GM18909 (cell line): ENCODE measurements around the gene CLASP2.

Experiments used
- ATAC-seq: cut with Tn5 transposase; IDR thresholded peaks from one replicate; pipeline ENCODE4 v1.9.1; 2021; ENCODE audit warnings: mild to moderate bottlenecking; ENCODE audit not compliant: unreplicated experiment, poor library complexity

Gene CLASP2

DNA sequence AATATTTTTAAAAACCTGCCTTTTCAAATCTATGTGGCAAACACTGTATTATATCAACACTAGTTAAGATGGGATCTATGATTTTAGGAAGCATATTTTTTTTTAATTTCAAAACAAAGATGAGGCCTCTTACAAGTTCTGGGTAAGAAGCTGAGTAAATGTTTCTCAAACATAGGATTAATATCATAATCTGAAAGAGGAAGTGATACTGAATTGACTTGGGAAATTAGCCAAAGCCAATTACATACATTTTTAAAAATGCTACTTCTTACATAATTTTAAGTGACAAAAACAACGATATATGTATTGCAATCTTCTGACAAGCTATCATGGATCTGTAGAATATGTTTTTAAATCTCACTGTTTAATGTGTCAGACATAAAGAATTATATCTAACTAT is 142.7 kb downstream of the CLASP2 start:
- no peak for ATAC-seq

DNA sequence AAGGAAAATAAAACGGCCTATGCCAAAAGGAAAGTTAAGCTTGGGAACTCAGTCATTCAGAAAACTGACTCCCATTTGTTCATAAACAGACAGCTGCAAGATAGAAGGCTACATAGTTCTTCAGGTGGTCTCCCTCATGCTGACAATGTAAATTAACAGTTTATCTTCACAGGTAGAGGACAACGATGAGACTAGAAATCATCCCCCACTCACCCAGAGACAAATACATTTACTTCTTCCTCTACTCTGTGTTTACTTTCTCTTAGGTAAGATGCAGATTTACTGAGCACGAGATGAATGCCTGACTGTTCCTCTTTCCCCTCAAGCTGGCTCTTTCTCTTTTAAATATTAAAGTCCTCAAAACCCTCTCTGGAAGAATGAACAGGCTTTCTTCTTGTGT is 160.2 kb downstream of the CLASP2 start:
- ATAC-seq = no peak

GRCh38 chr3:33557279-33557678 is 160.8 kb downstream of the CLASP2 start:
- no peak for ATAC-seq

DNA sequence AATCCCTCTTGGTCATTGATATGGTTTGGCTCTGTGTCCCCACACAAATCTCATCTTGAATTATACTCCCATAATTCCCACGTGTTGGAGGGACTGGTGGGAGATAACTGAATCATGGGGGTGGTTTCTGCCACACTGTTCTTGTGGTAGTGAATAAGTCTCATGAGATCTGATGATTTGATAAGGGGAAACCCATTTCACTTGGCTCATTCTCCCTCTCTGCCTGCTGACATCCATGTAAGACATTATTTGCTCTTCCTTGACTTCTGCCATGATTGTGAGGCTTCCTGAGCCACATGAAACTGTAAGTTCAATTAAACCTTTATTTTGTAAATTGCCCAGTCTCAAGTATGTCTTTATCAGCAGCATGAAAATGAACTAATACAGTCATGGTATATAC is 171.0 kb downstream of the CLASP2 start:
- ATAC-seq = no peak

GRCh38 chr3:33544126-33544525 is 173.9 kb downstream of the CLASP2 start:
- no peak for ATAC-seq

DNA sequence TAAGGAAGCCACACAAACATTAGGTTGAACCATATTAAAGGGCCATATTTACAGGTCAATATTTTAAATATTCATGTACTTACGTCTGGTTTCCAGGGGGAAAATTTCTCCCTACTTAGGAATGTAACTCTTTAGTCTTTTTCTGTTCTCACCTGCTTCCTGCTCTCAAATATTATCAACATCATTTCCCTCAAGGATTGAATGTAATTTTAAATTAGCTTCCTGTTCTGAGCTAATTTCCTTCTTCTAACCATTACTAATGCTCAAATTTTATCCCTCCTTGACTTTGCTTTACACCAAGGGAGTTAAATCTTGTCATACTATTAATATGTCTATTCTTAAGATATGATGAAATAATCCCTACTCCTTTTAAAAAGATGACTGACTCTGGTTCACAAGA is 174.5 kb downstream of the CLASP2 start:
- no peak for ATAC-seq

DNA sequence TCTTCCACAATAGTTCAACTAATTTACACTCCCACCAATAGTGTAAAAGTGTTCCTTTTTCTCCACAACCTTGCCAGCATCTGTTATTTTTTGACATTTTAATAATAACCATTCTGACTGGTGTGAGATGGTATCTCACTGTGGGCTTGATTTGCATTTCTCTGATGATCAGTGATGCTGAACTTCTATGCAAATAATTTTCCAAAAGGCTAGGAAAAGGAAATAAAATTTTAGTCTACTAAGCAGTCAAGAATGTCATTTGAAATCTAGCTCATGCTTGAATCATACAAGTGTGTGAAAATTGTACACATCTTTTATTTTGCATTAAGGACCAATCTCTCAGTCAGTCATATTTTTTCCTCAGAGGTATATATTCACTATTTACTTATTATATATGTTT is 176.1 kb downstream of the CLASP2 start:
- ATAC-seq = no peak

DNA sequence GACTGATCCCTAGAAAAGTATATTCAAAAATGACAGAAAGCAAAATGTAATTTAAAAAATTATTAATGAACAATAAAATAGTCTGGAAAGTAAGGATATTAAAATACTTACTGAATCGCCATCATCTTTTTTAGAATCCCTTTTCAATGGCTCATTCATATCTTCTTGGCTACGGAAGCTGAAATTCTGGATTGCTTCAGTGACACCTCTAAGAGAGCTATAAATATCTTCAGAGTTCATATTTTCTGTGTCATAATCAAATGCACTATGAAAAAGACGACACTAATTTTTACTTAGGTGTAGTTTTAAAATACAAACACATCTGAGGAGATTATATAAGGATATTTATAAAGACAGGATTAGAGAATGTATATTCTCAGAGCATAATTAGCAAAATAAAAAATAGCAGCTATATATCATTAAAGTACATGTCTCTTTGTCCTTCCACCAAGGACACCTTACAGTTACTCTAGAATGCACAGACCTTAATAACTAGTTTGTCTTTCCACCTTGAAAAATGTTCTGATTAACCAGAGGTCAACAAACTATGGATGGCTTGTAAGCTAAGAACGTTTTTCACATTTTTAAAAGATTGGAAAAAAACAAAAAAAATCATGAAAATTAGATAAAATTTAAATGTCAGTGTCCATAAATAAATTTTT is 179.2 kb downstream of the CLASP2 start:
- ATAC-seq = no peak

DNA sequence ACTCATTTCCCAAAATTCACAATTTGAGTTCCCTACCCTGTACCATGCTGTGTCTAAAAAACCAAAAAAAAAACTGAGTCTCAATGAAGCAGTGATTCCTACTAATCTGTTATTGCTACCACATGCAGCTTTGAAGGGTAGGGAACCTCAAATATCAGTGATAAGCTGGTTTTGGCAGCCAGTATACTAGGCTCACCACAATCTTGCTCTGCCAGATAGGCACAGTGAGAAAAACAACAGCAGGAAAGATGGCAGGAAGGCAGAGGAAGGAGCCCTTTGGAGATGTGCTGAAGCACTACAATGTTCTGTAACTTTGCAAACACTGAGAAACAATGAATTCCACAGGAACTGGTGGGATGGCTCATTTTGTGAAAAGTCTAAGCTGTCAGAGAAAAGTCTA is 180.9 kb downstream of the CLASP2 start:
- ATAC-seq = no peak

- no peak for ATAC-seq
Observed at GRCh38 chr3:33526787-33527186, 191.3 kb downstream of the CLASP2 start.

DNA sequence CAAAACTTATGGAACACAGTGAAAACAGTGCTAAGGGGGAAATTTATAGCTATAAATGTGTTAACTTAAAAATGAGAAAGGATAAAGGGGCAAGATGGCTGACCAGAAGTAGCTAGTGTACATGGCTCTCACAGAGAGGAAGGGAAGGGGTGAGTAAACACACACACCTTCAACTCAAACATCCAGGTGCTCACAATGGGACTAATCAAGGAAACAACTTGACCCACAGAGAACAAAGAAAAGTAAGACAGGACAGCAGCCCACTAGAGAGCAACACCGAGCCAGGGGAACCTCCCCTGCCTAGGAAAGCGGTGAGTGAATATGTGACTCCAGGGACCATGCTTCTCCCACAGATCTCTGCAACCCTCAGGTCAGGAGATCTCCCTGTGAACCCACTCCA is 192.8 kb downstream of the CLASP2 start:
- no peak for ATAC-seq

DNA sequence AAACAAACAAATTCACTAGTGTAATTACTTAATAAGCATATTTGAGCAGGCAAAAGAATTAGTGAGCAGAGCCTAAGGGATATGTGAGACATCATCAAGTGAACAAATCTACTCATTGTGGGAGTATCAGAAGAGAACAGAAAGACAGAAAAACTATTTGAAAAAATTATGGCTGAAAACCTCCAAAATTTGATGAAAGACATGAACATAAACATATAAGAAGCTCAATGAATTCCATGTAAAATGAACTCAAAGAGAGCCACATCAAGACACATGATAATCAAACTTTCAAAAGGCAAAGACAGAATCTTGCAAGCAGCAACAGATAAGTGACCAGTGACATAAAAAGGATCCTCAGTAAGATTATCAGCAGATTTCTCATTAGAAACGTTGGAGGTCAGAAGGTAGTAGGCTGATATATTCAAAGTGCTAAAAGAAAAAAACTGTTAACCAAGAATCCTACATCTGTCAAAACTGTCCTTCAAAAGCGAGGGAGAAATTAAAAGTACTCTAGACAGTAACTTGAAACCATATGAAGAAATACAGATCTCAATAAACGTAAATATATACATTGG is 194.9 kb downstream of the CLASP2 start:
- no peak for ATAC-seq

DNA sequence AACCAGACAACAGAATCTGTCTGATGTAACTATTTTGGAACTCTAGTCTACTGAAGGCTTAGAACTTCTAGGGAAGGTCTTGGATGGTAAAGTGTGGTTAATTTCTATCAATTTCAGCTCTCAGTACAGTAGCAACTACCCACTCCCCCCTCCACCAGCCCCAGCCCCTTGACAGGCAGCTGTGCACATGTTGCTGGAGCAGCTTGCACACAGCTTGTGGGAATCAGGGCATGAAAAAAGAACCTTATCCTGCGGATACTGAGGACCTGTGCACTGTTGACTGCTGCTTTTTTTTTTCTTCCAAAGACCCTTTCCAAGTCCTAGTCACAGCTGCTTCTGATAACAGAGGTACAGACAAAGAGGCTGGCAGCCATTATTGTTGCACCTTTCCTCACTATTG is 196.3 kb downstream of the CLASP2 start:
- no peak for ATAC-seq

GRCh38 chr3:33513262-33513863 is 204.7 kb downstream of the CLASP2 start:
- ATAC-seq = no peak

DNA sequence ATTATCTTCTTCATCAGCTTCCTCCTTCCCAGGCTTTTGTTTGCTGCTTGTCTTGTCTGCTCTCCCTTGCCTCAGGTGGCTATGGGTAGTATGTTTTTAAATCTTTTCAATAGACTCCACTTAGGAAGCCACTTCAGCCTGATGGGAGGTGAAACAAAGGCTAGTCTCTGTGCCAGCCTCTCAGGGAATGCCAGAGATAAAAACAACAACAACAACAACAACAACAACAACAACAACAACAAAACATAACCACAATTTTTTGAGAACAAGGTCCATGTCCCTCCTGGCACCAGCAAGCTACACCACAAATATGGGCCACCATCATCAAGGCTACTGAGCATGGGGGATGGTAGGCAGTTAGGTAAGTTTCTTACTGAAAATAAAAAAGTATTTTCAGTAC is 213.0 kb downstream of the CLASP2 start:
- no peak for ATAC-seq

DNA sequence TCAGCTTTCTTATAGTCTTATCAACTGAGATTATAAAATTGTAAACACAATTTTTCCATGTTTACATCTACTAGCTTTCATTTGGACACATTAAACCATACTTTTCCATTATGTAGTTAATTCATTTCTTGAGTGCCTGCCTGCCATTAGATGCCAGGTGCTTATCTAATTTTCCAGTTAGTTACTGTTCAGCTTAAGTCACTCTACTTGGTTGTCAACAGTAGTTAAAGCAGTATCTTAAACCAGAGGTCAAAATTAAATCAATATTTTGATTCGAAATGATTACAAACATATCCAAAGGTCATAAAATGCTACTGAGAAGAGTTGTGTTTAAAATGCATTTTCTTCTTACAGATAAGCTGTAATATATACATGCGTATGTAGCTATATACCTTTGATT is 221.6 kb downstream of the CLASP2 start:
- no peak for ATAC-seq

GRCh38 chr3:33491721-33492120 is 226.3 kb downstream of the CLASP2 start:
- no peak for ATAC-seq

DNA sequence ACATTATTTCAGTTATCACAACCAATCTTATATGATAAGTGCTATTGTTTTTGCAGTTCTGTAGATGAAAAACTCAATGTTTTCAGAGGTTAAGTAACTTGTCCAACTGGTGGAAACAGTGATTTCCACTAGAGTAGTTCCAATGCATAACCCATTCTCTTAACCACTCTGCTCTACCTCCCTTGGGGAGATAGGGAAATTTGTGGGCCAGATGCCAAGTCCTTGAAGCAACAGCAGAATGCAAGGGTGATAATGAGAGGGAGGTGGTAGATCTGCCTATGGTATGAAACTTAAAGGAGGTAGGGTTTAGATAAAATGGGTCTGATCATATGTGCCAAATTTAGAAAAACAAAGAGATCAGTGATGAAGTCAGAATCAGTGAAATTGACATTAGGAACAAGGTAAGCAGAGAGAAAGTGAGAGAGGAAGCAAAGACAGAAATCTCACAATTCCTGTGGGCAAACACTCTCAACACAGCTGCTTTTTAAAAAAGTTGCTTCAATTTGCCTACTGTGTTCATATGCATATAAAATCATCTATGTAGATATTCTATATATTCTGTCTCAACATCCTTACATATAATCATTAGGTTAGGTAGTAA is 227.3 kb downstream of the CLASP2 start:
- no peak for ATAC-seq

DNA sequence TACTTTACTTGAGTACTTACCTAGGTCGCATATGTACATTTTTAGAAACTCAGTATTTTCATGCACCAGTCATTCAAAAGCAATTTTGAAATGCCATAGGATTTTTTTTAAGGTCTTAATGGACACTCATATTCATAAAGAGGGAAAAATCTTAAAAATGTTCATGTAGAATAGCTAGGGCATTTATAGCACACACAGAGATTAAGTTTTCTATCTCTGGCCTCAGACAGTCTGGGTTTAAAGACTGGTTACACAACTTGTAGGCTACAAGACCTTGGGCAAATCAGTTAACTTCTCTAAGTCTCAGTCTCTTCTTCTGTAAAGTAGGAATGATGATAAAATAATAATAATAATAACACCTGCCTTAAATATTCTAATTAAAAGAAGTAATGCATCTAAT is 229.4 kb downstream of the CLASP2 start:
- ATAC-seq = no peak

- ATAC-seq = no peak
Observed at GRCh38 chr3:33488246-33488645, 229.8 kb downstream of the CLASP2 start.

DNA sequence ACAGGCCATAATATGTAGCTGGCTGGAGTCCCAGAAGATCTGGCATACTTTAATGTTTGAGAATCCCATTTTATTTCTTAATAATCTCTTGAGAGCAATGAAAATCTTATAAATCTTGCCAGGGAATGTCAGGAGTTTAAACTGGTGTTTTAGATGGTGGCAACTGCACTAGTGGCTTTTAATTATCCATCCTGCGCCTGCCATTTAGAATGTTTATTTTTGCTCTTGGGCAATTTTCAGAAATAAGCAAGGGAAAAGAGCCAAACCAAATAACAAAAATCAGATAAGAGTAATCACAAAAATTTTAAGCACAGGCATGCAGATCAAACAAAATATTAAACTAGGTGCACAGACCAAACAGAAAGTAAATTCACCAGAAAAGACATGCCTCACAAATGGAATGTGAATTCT is 235.9 kb downstream of the CLASP2 start:
- no peak for ATAC-seq

DNA sequence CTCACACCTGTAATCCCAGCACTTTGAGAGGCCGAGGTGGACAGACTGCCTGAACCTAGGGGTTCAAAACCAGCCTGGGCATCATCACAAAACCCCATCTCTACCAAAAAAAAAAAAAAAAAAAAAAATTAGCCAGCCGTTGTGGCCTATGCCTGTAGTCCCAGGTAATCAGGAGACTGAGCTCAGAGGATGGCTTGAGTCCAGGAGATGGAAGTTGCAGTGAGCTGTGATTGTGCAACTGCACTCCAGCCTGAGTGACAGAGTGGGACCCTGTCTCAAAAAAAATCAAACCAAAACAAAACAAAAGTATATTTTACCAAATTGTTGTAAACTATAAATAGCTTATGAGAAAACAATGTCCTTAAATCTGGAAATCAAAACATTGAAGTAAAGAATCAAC is 243.2 kb downstream of the CLASP2 start:
- no peak for ATAC-seq
